Activated CD8-positive, alpha-beta T cell treated with anti-CD3 and anti-CD28 coated beads for 36 hours (primary cell): ENCODE measurements around the gene ZNF664. TPM values are rescaled to one million over a fixed set of nuclear protein-coding genes. Genes with fewer than 3 reads are reported as not detected.

Experiments used
- ATAC-seq: fragments of 200-7000 bp; cut with Tn5 transposase; one replicate; pipeline ENCODE4 v1.10.0; 2021; ENCODE audit warnings: mild to moderate bottlenecking, moderate library complexity
- CTCF ChIA-PET: fragments of 350-600 bp; sonication (Branson Sonifier 250); formaldehyde crosslinking; loops from one replicate; lab custom pipeline; 2021; ENCODE audit warnings: antibody characterized with exemption; lab: Charles Lee
- POLR2A ChIA-PET: fragments of 350-600 bp; sonication (Branson Sonifier 250); formaldehyde crosslinking; loops from one replicate; lab custom pipeline; 2021; ENCODE audit warnings: antibody characterized with exemption; lab: Charles Lee
- DNase-seq: peaks from one replicate; pipeline ENCODE4 v3.0.0-alpha.2; 2020
- H3K27ac Mint-ChIP-seq: one replicate; pipeline ENCODE4 v1.8.0; 2021; ENCODE audit warnings: mild to moderate bottlenecking, mixed read lengths
- H3K27me3 Mint-ChIP-seq: one replicate; pipeline ENCODE4 v1.8.0; 2021; ENCODE audit warnings: mixed read lengths
- H3K36me3 Mint-ChIP-seq: one replicate; pipeline ENCODE4 v1.8.0; 2021; ENCODE audit warnings: low read depth, mixed read lengths
- H3K4me1 Mint-ChIP-seq: one replicate; pipeline ENCODE4 v1.8.0; 2021; ENCODE audit warnings: low read depth, mixed read lengths
- H3K4me3 Mint-ChIP-seq: one replicate; pipeline ENCODE4 v1.8.0; 2021; ENCODE audit warnings: mild to moderate bottlenecking, moderate library complexity, mixed read lengths
- H3K9me3 Mint-ChIP-seq: one replicate; pipeline ENCODE4 v1.8.0; 2021; ENCODE audit warnings: mixed read lengths
- CTCF ChIP-seq: fragments of 200-600 bp; IDR thresholded peaks from one replicate; pipeline ENCODE4 v1.8.0; 2022; ENCODE audit warnings: antibody characterized with exemption, mild to moderate bottlenecking
- intact Hi-C: fragments of 100-400 bp; cut with micrococcal nuclease; formaldehyde crosslinking; loops from one replicate; pipeline ENCODE4 v1.10.0; 2022
- total RNA-seq, 2 experiments: library from RNA; stranded (reverse); gene quantifications; one replicate each; pipeline ENCODE4 v1.2.3, GENCODE V29; 2021

The ZNF664 gene
- total RNA-seq, 2 experiments from 2014 or later, result 52.9 to 53.4 TPM

- no peaks in the 10 kb centered on the region for H3K36me3 Mint-ChIP-seq
- H3K9me3 Mint-ChIP-seq, result no peaks in the 10 kb centered on the region
- no peak for DNase-seq
- no peak overlapping the region for H3K4me3 Mint-ChIP-seq
- no peak overlapping the region for H3K27ac Mint-ChIP-seq
- intact Hi-C loops, result no loop called here
- H3K4me1 Mint-ChIP-seq, result no peaks in the 10 kb centered on the region
- ChIA-PET CTCF (no interaction called here), POLR2A (no interaction called here)
- no peak for TF ChIP-seq CTCF
- H3K27me3 Mint-ChIP-seq, result no peaks in the 10 kb centered on the region
- ATAC-seq, result no peak
Measured at GRCh38 chr12:124021007-124021406, 48.0 kb downstream of the ZNF664 start.

GRCh38 chr12:124022161-124022560 is 49.1 kb downstream of the ZNF664 start:
- H3K9me3 Mint-ChIP-seq, result no peaks in the 10 kb centered on the region
- ATAC-seq (no peak), DNase-seq (no peak)
- no peaks in the 10 kb centered on the region for H3K27me3 Mint-ChIP-seq
- no peaks in the 10 kb centered on the region for H3K36me3 Mint-ChIP-seq
- no peak for TF ChIP-seq CTCF
- H3K27ac Mint-ChIP-seq, result no peak overlapping the region
- no peaks in the 10 kb centered on the region for H3K4me1 Mint-ChIP-seq
- POLR2A ChIA-PET, result no interaction called here
- CTCF ChIA-PET, result interaction anchor here (0.7 to 1.3 kb wide), 2 partner anchors 14 to 32 kb away, joined by 3 read pairs; no protein-coding TSS in a partner anchor
- no peak overlapping the region for H3K4me3 Mint-ChIP-seq
- intact Hi-C loops, result no loop called here

GRCh38 chr12:124024263-124024678 is 51.3 kb downstream of the ZNF664 start:
- CTCF ChIA-PET, result interaction anchor here (1.7 kb wide), 1 partner anchor 8 kb away, joined by 5 read pairs; no protein-coding TSS in a partner anchor
- no peak for TF ChIP-seq CTCF
- no peak for DNase-seq
- POLR2A ChIA-PET, result no interaction called here
- intact Hi-C loops, result no loop called here
- no peaks in the 10 kb centered on the region for H3K9me3 Mint-ChIP-seq
- H3K4me1 Mint-ChIP-seq, result no peaks in the 10 kb centered on the region
- H3K36me3 Mint-ChIP-seq, result no peaks in the 10 kb centered on the region
- H3K27ac Mint-ChIP-seq, result no peak overlapping the region
- H3K4me3 Mint-ChIP-seq, result no peak overlapping the region
- H3K27me3 Mint-ChIP-seq, result no peaks in the 10 kb centered on the region
- no peak for ATAC-seq

- no peaks in the 10 kb centered on the region for H3K27me3 Mint-ChIP-seq
- no peak overlapping the region for H3K27ac Mint-ChIP-seq
- H3K4me1 Mint-ChIP-seq, result no peaks in the 10 kb centered on the region
- DNase-seq, result no peak
- intact Hi-C loops, result no loop called here
- POLR2A ChIA-PET, result no interaction called here
- H3K9me3 Mint-ChIP-seq, result no peaks in the 10 kb centered on the region
- no peaks in the 10 kb centered on the region for H3K36me3 Mint-ChIP-seq
- no peak for TF ChIP-seq CTCF
- CTCF ChIA-PET, result interaction anchor here (0.7 to 1.7 kb wide), 4 partner anchors 8 to 819 kb away, joined by 3 to 5 read pairs (median 3); no protein-coding TSS in a partner anchor
- H3K4me3 Mint-ChIP-seq, result no peak overlapping the region
- no peak for ATAC-seq
Measured at GRCh38 chr12:124024776-124025175, 51.8 kb downstream of the ZNF664 start.

- intact Hi-C loops, result no loop called here
- no peaks in the 10 kb centered on the region for H3K27me3 Mint-ChIP-seq
- DNase-seq (no peak), ATAC-seq (no peak)
- CTCF ChIA-PET, result interaction anchor here (1.0 kb wide), 1 partner anchor 746 kb away, joined by 3 read pairs; no protein-coding TSS in a partner anchor
- H3K27ac Mint-ChIP-seq, result no peak overlapping the region
- H3K9me3 Mint-ChIP-seq, result no peaks in the 10 kb centered on the region
- no peaks in the 10 kb centered on the region for H3K4me1 Mint-ChIP-seq
- no peak overlapping the region for H3K4me3 Mint-ChIP-seq
- no peak for TF ChIP-seq CTCF
- no peaks in the 10 kb centered on the region for H3K36me3 Mint-ChIP-seq
- POLR2A ChIA-PET, result no interaction called here
Measured at GRCh38 chr12:124025661-124026060, 52.6 kb downstream of the ZNF664 start.
